ENCODE results near the gene FOXP1. TPM values are rescaled to one million over a fixed set of nuclear protein-coding genes. Genes with fewer than 3 reads are reported as not detected.
"Not testable (repeated sequence)": the region's sequence is repeated elsewhere in the genome, so short reads cannot be mapped to it uniquely, and the experiment has no call there.

FOXP1 gene
- total and polyA plus RNA-seq, 8 donors: 13.4 to 74.1 (median 44.1) TPM

GRCh38 chr3:71016178-71016845 lies 567.2 kb downstream of the FOXP1 start:
- TF ChIP-seq, protein P1, sequence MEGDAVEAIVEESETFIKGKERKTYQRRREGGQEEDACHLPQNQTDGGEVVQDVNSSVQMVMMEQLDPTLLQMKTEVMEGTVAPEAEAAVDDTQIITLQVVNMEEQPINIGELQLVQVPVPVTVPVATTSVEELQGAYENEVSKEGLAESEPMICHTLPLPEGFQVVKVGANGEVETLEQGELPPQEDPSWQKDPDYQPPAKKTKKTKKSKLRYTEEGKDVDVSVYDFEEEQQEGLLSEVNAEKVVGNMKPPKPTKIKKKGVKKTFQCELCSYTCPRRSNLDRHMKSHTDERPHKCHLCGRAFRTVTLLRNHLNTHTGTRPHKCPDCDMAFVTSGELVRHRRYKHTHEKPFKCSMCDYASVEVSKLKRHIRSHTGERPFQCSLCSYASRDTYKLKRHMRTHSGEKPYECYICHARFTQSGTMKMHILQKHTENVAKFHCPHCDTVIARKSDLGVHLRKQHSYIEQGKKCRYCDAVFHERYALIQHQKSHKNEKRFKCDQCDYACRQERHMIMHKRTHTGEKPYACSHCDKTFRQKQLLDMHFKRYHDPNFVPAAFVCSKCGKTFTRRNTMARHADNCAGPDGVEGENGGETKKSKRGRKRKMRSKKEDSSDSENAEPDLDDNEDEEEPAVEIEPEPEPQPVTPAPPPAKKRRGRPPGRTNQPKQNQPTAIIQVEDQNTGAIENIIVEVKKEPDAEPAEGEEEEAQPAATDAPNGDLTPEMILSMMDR (IDR thresholded peaks at IDR 0.05): no peak
- no peak overlapping the region for H3K4me3 ChIP-seq
- 24 to 27% methylated on average over 10 of the region's 10 CpGs for WGBS, 2 donors
- H3K27ac ChIP-seq: no peak overlapping the region
- no peaks in the 10 kb centered on the region for H3K27me3 ChIP-seq
- no peaks in the 10 kb centered on the region for H3K9me3 ChIP-seq
- peak in 2 of 4 donors; percentile 24 to 30 for ATAC-seq
- peaks cover 11 to 36% (median 11%) of the 10 kb centered on the region in 3 donors for H3K4me1 ChIP-seq
- intact Hi-C loops (cut with DNase I): no loop called here
- no peak for FAIRE-seq
- peaks cover 0 to 3% (median 0%) of the 10 kb centered on the region in 3 donors for H3K36me3 ChIP-seq
- no peak for DNase-seq

- H3K4me3 ChIP-seq; intact Hi-C loops (cut with DNase I); H3K27ac ChIP-seq; ATAC-seq; DNase-seq; H3K36me3 ChIP-seq; H3K27me3 ChIP-seq; FAIRE-seq; H3K9me3 ChIP-seq: not testable (repeated sequence)
- H3K4me1 ChIP-seq: peaks cover 17 to 42% (median 20%) of the 10 kb centered on the region in 3 donors
- 97 to 99% methylated on average over 6 of the region's 6 CpGs for WGBS, 2 donors
Measured at GRCh38 chr3:71014616-71015015, 568.9 kb downstream of the FOXP1 start.

GRCh38 chr3:71012971-71013370 lies 570.6 kb downstream of the FOXP1 start:
- 99 to 100% methylated on average over 1 of the region's 1 CpG for WGBS, 2 donors
- Histone ChIP-seq H3K4me1 (peaks cover 24 to 45% (median 29%) of the 10 kb centered on the region in 3 donors), H3K9me3 (no peaks in the 10 kb centered on the region), H3K27me3 (no peaks in the 10 kb centered on the region), H3K27ac (no peak overlapping the region), H3K4me3 (no peak overlapping the region), H3K36me3 (peaks cover 0 to 3% (median 0%) of the 10 kb centered on the region in 3 donors)
- DNase-seq (no peak), ATAC-seq (no peak), FAIRE-seq (no peak)
- intact Hi-C loops (cut with DNase I): no loop called here
- TF ChIP-seq, protein P1 (IDR thresholded peaks at IDR 0.05): no peak

DNA sequence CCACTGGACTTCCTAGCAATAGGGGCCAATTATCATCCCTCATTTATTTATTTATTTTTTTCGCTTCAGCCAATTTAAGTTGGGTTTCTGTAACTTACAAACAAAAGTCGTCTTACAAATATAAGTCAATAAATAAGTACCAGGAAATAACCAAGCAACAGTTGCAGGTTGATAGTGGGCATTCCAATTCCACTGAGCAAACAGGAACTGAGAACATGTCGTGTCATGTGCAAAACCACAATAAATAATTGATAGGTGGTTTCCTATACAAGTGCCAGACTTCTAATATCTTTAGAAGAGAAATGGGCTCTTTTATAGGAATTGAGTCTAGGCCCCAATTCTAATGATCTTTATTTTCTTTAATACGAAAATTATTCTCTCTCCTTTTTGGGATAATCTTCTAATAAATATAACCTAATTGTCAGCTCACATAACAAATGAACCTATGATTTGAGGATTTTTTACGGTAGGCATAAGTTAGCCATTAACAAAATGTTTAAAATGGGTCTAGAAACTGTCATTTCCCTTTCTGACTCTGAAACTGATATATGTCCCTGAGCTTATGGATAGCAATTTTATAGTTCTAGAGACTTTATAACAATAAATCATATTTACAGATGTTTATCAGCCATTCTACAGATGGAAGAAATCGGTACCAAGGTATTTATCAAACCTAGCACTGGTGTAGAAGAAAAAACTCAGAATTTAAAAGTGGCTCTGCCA lies 571.8 kb downstream of the FOXP1 start:
- TF ChIP-seq, protein P1 (IDR thresholded peaks at IDR 0.05): no peak
- FAIRE-seq: peak; percentile 29
- Histone ChIP-seq H3K27ac (peak overlapping the region; percentile 6 to 69 (median 36)), H3K4me3 (no peak overlapping the region), H3K9me3 (no peaks in the 10 kb centered on the region), H3K27me3 (no peaks in the 10 kb centered on the region), H3K4me1 (peaks cover 34 to 45% (median 40%) of the 10 kb centered on the region in 3 donors), H3K36me3 (peaks cover 0 to 3% (median 0%) of the 10 kb centered on the region in 3 donors)
- peak; percentile 58 to 79 (median 69) for ATAC-seq
- DNase-seq: no peak
- WGBS, 2 donors: 37 to 40% methylated on average over 6 of the region's 6 CpGs
- intact Hi-C loops (cut with DNase I): no loop called here

DNA sequence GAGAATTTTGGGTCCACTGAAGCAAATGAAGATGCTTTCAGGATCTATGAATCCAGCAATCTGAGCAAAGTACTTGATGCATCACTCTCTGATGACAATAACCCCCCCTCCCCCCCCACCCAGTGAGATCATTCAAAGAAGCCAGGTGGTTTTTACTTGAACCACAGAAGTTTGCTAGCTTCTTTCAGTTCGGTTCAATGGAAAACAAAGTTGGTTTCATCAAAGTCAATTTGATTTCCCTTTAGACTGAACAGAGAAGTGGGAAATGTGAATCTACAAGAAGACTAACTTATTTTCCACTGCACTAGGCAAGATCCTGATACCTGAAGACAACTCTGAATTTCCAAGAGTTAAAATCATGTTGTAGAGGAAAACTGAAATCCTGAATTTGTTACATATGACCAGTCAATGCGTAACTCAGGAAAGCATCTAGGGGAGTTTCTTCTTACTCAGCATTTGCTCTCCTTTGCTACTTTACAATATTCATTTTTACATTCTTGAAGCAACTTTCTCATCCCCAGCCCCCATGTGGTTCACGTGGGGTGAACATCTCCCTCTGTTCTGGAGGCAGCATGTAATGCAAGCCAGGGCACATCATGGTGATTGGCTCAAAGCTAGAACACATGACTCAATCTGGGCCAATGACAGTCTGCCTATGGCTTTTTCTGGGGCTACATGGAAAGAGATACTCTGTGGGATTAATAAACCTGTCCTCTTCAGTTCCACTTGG lies 572.6 kb downstream of the FOXP1 start:
- no peak for FAIRE-seq

More for the DNA sequence above, 572.6 kb downstream of the FOXP1 start:
- peaks cover 34 to 52% (median 48%) of the 10 kb centered on the region in 3 donors for H3K4me1 ChIP-seq
- peaks cover 0 to 3% (median 0%) of the 10 kb centered on the region in 3 donors for H3K36me3 ChIP-seq
- intact Hi-C loops (cut with DNase I): no loop called here
- H3K9me3 ChIP-seq: no peaks in the 10 kb centered on the region
- TF ChIP-seq, protein P1 (IDR thresholded peaks at IDR 0.05): no peak
- no peak overlapping the region for H3K4me3 ChIP-seq
- DNase-seq (no peak), ATAC-seq (peak in 1 of 4 donors; percentile 4)
- peak overlapping the region in 3 of 4 donors; percentile 8 to 69 (median 52) for H3K27ac ChIP-seq
- 88 to 93% methylated on average over 3 of the region's 3 CpGs for WGBS, 2 donors
- H3K27me3 ChIP-seq: no peaks in the 10 kb centered on the region
